Activated CD4-positive, alpha-beta T cell treated with anti-CD3 and anti-CD28 coated beads, Interleukin-2, amount 10 ng/mL, durations not matched to agents 7 days and 5 days (primary cell): Measurements from ENCODE around the gene NTM. TPM values are rescaled to one million over a fixed set of nuclear protein-coding genes. Genes with fewer than 3 reads are reported as not detected.
"Not testable (repeated sequence)": the region's sequence is repeated elsewhere in the genome, so short reads cannot be mapped to it uniquely, and the experiment has no call there.

Experiments used
- CTCF ChIA-PET: fragments of 350-600 bp; sonication (Branson Sonifier 250); formaldehyde crosslinking; loops from one replicate; lab custom pipeline; 2021; ENCODE audit warnings: antibody characterized with exemption; lab: Charles Lee
- POLR2A ChIA-PET: fragments of 350-600 bp; sonication (Branson Sonifier 250); formaldehyde crosslinking; loops from one replicate; lab custom pipeline; 2021; ENCODE audit warnings: antibody characterized with exemption; lab: Charles Lee
- DNase-seq: peaks from one replicate; pipeline ENCODE4 v3.0.0-alpha.2; 2020
- H3K27ac Mint-ChIP-seq: one replicate; pipeline ENCODE4 v1.8.0; 2021; ENCODE audit warnings: mild to moderate bottlenecking, moderate library complexity, mixed read lengths
- H3K27me3 Mint-ChIP-seq: one replicate; pipeline ENCODE4 v1.8.0; 2021; ENCODE audit warnings: mixed read lengths
- H3K36me3 Mint-ChIP-seq: one replicate; pipeline ENCODE4 v1.8.0; 2021; ENCODE audit warnings: low read depth, mixed read lengths
- H3K4me1 Mint-ChIP-seq: one replicate; pipeline ENCODE4 v1.8.0; 2021; ENCODE audit warnings: mixed read lengths
- H3K4me3 Mint-ChIP-seq: one replicate; pipeline ENCODE4 v1.8.0; 2021; ENCODE audit warnings: mild to moderate bottlenecking, moderate library complexity, mixed read lengths
- H3K9me3 Mint-ChIP-seq: one replicate; pipeline ENCODE4 v1.8.0; 2021; ENCODE audit warnings: mixed read lengths
- total RNA-seq, 2 experiments: library from RNA; stranded (reverse); gene quantifications; one replicate each; pipeline ENCODE4 v1.2.3, GENCODE V29; 2021

The NTM gene
- total RNA-seq = not detected

DNA sequence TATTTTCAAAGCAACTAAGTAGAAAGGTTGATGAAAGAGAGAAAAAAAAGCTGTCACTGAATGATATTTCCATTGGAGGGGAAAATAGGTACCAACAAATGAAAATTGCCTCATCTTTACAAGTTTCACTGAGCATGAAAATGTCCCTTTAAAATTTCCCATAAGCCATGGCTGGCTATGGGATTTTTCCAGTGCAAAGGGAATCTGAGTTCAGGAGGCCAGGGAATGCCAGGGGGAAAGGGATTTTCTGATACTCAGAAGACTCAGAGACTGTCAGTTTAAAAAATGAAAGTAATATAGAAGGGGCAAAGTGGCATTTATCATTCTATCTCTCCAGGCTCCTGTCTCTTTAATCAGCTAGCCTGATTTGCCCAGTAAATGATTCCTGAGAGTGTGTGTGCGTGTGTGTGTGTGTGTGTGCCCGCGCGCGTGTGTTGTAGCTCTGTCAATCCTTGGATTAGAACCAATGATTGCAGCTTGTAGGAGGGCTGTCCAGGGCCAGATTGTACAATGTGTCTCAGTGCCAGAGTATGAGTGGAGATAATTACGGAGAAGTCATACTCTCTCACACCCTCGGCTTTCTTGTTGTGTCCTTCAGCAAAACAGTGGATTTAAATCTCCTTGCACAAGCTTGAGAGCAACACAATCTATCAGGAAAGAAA, at the start of gene NTM:
Gene NTM, plus strand, starts transcription at position 526 of the 662 bp plus-strand sequence.
- H3K9me3 Mint-ChIP-seq = no peaks in the 10 kb centered on the region
- H3K4me1 Mint-ChIP-seq = no peaks in the 10 kb centered on the region
- DNase-seq = no peak
- no peaks in the 10 kb centered on the region for H3K36me3 Mint-ChIP-seq
- no peak within 1 kb of the TSS for H3K4me3 Mint-ChIP-seq
- ChIA-PET POLR2A (no interaction called here), CTCF (no interaction called here)
- H3K27ac Mint-ChIP-seq = no peak within 1 kb of the TSS
- peaks cover 4% of the 10 kb centered on the region for H3K27me3 Mint-ChIP-seq

DNA sequence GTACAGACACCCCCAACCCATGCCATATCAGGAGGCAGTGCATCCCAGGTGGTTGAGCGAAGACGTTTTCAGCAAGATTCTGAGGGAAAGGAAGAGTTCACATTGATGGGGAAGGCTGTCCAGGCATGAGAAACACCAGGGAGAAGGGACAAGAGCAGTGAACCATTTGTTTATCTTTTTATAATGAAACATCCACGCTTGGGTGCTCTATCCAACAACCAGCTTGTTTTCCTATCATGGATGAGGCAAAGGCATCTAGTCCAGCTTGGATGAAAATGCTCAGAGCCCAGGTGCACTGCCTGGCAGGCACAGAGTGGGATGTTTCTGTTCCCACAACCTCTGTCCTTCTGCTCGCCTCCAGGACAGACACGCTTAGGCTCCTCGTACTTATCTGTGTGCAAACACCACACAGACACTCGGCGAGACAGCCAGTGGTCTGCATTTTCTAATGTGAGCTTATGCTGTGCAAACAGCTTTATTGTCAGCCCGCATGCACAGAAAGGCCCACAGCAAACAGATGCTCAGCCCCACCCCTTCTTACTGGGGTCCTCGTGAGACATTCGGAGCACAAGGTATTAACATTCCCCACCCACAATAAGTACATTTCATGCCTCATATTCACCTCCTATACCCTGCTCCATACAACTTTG, 45.4 kb upstream of the NTM start:
- CTCF ChIA-PET = no interaction called here
- Mint-ChIP-seq H3K4me3 (no peak overlapping the region), H3K9me3 (no peaks in the 10 kb centered on the region), H3K36me3 (no peaks in the 10 kb centered on the region), H3K27ac (no peak overlapping the region), H3K27me3 (no peaks in the 10 kb centered on the region), H3K4me1 (no peaks in the 10 kb centered on the region)
- POLR2A ChIA-PET = no interaction called here
- no peak for DNase-seq

DNA sequence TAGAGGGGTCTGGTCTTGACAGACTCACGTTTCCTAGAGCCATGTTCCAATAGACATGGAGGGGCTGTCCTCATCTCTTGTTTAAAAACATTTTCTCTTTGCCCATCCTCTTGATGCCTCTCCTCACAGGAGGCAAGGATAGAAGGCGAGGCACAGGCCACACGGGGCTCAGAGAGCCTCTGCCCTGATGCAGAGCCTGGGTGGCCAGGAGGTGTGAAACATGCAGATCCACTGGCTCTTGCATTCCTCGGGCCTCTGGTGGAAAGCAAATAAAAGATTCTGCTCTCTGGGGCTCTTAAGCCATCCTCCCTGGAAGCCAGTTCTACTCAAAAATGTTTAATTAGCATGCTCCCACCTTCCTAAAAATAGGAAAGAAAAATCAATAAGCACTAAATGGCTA, 43.6 kb upstream of the NTM start:
- H3K27me3 Mint-ChIP-seq = no peaks in the 10 kb centered on the region
- no peaks in the 10 kb centered on the region for H3K9me3 Mint-ChIP-seq
- H3K4me1 Mint-ChIP-seq = no peaks in the 10 kb centered on the region
- no peaks in the 10 kb centered on the region for H3K36me3 Mint-ChIP-seq
- no peak overlapping the region for H3K4me3 Mint-ChIP-seq
- CTCF ChIA-PET = no interaction called here
- POLR2A ChIA-PET = no interaction called here
- no peak overlapping the region for H3K27ac Mint-ChIP-seq
- no peak for DNase-seq

DNA sequence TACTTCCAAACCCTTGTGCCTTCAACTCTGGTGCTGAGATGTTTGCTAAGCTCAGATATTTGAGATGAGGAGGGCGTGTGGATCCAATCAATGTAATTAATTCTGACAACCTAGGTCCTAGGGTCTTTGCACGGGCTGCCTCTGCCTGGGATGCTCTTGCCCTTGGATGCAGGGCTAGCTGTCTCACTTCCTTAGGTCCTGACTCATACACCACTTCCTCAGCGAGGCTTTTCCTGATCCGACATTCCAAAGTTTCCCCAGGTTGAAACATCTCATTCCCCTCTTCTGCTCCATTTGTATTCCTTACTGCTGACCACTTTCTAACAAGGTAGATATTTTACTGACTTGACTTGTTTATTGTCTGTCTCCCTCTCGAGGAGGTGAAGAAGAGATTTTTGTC, 43.0 kb upstream of the NTM start:
- Mint-ChIP-seq H3K4me3 (no peak overlapping the region), H3K27ac (no peak overlapping the region), H3K36me3 (no peaks in the 10 kb centered on the region), H3K4me1 (no peaks in the 10 kb centered on the region), H3K27me3 (no peaks in the 10 kb centered on the region), H3K9me3 (no peaks in the 10 kb centered on the region)
- ChIA-PET CTCF (no interaction called here), POLR2A (no interaction called here)
- no peak for DNase-seq

DNA sequence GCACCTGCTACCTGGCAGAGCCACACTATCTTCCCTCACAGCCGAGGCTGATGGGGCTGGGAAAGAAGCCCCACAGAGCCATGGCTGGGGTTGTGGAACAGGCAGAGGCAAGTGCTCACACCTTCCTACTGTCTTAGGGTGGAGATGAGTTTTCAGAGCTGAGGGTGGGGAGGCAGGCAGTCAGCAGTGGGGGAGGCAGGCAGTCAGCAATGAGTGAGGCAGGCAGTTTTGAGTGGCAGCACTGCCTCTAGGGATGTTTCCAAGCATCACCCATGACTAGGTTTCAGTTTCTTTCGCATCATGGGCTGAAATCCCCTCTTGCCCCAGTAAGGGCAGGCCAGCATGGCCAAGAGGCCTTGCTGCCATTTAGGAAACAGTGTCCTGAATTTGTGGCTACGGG, 41.6 kb upstream of the NTM start:
- Mint-ChIP-seq H3K4me1 (no peaks in the 10 kb centered on the region), H3K9me3 (no peaks in the 10 kb centered on the region), H3K27me3 (no peaks in the 10 kb centered on the region), H3K27ac (no peak overlapping the region), H3K4me3 (no peak overlapping the region), H3K36me3 (no peaks in the 10 kb centered on the region)
- CTCF ChIA-PET = no interaction called here
- POLR2A ChIA-PET = no interaction called here
- DNase-seq = no peak

DNA sequence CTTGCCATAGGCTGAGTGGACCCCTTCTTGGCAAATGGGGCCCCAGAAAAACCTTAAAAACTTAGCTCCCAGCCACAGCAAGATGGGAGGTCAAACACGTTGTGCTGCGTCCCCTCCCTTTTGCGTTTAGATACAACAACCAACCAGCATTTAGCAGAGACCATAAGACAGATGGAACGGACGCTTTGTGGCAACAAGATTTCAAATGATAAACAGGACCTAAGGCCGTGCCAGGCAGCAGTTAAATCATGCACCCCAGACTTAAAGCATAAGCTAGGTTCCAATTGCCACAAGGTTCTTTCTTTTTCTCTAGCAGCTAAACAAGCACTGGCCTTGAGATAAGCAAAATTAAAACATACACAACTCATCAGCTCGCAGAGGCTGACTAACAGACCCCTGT, 39.4 kb upstream of the NTM start:
- Mint-ChIP-seq H3K4me3 (no peak overlapping the region), H3K27me3 (no peaks in the 10 kb centered on the region), H3K4me1 (no peaks in the 10 kb centered on the region), H3K27ac (no peak overlapping the region), H3K36me3 (no peaks in the 10 kb centered on the region), H3K9me3 (no peaks in the 10 kb centered on the region)
- CTCF ChIA-PET = no interaction called here
- DNase-seq = no peak
- POLR2A ChIA-PET = no interaction called here

DNA sequence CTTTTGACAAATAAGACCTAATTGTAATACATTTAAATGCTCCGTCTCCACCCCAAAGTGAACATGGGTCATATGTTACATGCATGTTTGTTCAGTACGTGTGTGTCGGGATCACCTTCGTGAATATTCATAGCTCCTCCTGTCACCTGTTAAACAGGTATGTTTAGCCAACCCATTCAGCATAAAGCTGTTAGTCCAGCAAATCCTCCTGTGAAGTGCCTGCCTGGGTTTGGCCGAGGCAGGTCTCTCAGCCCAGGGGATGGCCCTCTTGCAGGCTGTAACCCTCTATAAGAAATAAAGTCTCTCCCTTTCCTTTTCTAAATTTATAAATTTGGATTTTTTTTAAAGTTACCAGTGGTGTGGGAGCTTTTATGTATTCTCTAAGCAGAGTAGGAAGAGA, 38.9 kb upstream of the NTM start:
- Mint-ChIP-seq H3K27me3 (no peaks in the 10 kb centered on the region), H3K36me3 (no peaks in the 10 kb centered on the region), H3K9me3 (no peaks in the 10 kb centered on the region), H3K27ac (no peak overlapping the region), H3K4me1 (no peaks in the 10 kb centered on the region), H3K4me3 (no peak overlapping the region)
- ChIA-PET POLR2A (no interaction called here), CTCF (no interaction called here)
- no peak for DNase-seq

DNA sequence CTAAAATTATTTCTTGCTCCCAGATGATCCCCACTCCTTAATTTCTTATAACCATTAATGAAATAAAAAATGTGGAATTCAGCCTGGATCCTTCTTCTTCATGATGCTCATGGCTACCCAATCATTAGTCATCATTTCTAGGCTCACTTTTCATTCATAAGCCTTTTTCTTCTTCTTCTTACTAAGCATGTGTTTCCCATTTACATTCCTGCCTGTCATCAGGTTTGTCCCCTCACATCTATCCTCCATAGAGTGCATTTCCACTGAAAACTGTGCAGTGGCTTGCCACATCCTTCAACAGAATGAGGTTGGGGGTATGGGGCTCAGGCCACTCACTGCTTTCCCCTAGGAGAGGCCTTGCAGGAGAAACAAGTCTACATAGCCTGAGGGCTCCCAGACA, 35.8 kb upstream of the NTM start:
- DNase-seq = no peak
- CTCF ChIA-PET = no interaction called here
- no peaks in the 10 kb centered on the region for H3K9me3 Mint-ChIP-seq
- no peak overlapping the region for H3K4me3 Mint-ChIP-seq
- POLR2A ChIA-PET = no interaction called here
- H3K27me3 Mint-ChIP-seq = no peaks in the 10 kb centered on the region
- no peak overlapping the region for H3K27ac Mint-ChIP-seq
- H3K36me3 Mint-ChIP-seq = no peaks in the 10 kb centered on the region
- no peaks in the 10 kb centered on the region for H3K4me1 Mint-ChIP-seq

DNA sequence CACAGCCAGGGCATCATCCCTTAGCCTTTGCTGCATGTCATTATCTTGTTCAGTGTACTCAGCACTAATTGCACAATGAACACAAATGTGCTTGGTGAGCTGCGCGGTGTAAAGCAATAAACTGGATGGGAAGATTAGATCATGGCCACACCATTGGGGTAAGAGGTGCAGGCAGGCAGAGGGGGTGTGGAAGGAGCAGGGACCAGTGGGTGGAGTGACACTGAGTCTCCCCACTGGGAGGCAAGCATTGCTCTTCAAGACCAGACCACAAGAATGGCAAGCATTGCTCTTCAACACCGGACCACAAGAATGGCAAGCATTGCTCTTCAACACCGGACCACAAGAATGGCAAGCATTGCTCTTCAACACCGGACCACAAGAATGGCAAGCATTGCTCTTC, 28.5 kb upstream of the NTM start:
- H3K36me3 Mint-ChIP-seq, DNase-seq, CTCF ChIA-PET, H3K27ac Mint-ChIP-seq, H3K4me3 Mint-ChIP-seq, H3K9me3 Mint-ChIP-seq, H3K27me3 Mint-ChIP-seq, POLR2A ChIA-PET, H3K4me1 Mint-ChIP-seq: not testable (repeated sequence)

DNA sequence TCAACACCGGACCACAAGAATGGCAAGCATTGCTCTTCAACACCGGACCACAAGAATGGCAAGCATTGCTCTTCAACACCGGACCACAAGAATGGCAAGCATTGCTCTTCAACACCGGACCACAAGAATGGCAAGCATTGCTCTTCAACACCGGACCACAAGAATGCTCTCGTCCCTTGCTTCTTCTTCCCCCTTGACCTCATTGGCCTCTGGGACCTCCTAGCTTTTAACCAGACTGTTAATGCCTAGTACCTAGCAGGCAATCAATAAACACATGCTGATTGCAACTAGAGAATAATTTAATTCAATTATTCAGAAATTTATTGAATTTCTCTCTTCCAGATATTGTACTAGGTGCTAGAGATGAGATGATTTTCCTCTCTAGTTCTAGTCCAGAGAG, 28.0 kb upstream of the NTM start:
- H3K27me3 Mint-ChIP-seq, H3K9me3 Mint-ChIP-seq, DNase-seq, H3K4me1 Mint-ChIP-seq, CTCF ChIA-PET, POLR2A ChIA-PET, H3K4me3 Mint-ChIP-seq, H3K36me3 Mint-ChIP-seq, H3K27ac Mint-ChIP-seq: not testable (repeated sequence)

DNA sequence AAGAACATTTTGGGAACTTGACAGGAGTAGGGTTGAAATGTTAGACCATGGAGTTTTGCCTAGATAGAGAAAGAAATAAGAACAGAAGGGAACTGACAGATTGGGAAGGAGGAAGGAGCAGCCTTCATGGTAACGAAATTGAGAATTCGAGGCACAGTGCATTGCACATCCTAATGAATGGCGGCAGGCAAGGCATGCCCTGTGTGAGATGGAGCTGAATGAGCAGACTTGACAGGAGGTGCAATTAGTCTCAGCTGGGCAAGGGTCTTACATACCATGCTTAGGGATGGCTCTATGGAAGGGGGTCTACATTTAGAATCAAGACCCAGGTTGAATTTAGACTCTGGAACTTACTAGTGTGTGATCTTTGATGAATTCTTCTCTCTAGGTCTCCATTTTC, 25.0 kb upstream of the NTM start:
- DNase-seq = no peak
- no peak overlapping the region for H3K4me3 Mint-ChIP-seq
- CTCF ChIA-PET = no interaction called here
- POLR2A ChIA-PET = no interaction called here
- no peaks in the 10 kb centered on the region for H3K36me3 Mint-ChIP-seq
- no peaks in the 10 kb centered on the region for H3K4me1 Mint-ChIP-seq
- no peaks in the 10 kb centered on the region for H3K9me3 Mint-ChIP-seq
- no peaks in the 10 kb centered on the region for H3K27me3 Mint-ChIP-seq
- no peak overlapping the region for H3K27ac Mint-ChIP-seq

DNA sequence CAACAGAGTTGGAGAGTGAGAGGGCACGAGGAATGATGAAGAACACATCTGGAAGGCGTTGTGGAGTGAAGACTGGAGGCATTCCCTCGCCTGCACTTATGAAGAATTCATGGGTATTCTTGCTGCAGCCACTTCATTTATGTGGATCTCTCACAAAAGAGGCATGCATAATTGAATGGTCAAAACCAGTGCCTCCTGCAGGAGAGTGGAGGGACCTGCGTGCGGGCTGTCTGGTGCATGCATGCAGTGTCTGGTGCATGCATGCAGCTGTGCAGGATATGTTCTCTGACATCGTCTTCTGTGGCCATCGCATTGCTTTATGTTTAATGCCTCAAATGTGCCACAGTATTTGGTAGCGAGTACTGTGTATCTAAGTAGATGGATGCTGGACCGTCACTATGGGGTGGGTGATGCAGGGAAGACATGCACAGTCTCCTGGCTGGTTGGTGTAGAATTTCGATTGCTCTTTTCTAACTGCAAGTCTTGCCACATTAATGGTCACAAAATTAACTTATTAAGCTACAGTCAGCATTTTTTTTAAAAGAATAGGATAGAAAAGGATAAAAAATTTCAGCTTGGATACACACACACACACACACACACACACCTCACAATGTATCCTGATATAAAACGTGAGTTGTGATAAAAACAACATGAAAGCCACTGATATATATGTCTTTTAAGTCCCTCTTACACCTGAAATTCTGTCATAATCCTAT, 20.9 kb upstream of the NTM start:
- Mint-ChIP-seq H3K27me3 (no peaks in the 10 kb centered on the region), H3K4me3 (no peak overlapping the region), H3K27ac (no peak overlapping the region), H3K4me1 (no peaks in the 10 kb centered on the region), H3K36me3 (no peaks in the 10 kb centered on the region), H3K9me3 (no peaks in the 10 kb centered on the region)
- ChIA-PET CTCF (no interaction called here), POLR2A (no interaction called here)
- DNase-seq = no peak

DNA sequence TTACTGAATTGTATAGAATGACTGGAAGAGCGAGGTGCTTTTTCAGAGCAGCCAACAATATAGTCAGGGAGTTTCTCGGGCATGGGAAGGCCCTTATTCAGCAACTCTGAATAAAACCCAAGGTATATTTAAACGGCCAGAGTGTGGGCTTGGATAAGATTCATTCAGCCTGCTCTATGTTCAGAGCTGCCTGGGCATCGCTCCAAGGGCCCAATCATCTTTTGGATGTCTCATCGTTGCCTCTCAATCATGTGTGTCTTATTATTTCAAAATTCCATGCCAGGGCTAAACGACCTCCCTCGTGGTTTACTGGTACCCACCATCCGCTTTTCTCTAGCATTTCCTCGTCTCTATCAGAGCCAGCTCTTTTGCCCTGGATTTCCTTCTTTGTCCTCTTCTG, 19.5 kb upstream of the NTM start:
- Mint-ChIP-seq H3K27ac (no peak overlapping the region), H3K4me3 (no peak overlapping the region), H3K4me1 (no peaks in the 10 kb centered on the region), H3K36me3 (no peaks in the 10 kb centered on the region), H3K9me3 (no peaks in the 10 kb centered on the region), H3K27me3 (no peaks in the 10 kb centered on the region)
- ChIA-PET CTCF (interaction anchor here (1.0 kb wide), 1 partner anchor 40 kb away, joined by 3 read pairs; no protein-coding TSS in a partner anchor), POLR2A (no interaction called here)
- DNase-seq = no peak
